Calu3 (cell line): ENCODE results near the gene OTOG. TPM values are rescaled to one million over a fixed set of nuclear protein-coding genes. Genes with fewer than 3 reads are reported as not detected.

Experiments
- BruUV-seq: library from RNA; stranded (reverse); fragments of 400-500 nt; replicated peaks from 2 replicates; lab custom pipeline; 2021; lab: Mats Ljungman, UMichigan
- CTCF ChIA-PET: fragments of 300-600 bp; sonication (Branson Sonifier 250); formaldehyde crosslinking; loops from one replicate; lab custom pipeline; 2022; ENCODE audit warnings: antibody characterized with exemption; lab: Charles Lee
- DNase-seq: peaks from one replicate; pipeline ENCODE4 v3.0.0; 2022
- H3K27ac Mint-ChIP-seq: one replicate; pipeline ENCODE4 v1.8.0; 2022; ENCODE audit warnings: mixed read lengths; ENCODE audit not compliant: unreplicated experiment
- H3K27me3 Mint-ChIP-seq: one replicate; pipeline ENCODE4 v1.8.0; 2022; ENCODE audit warnings: mixed read lengths; ENCODE audit not compliant: unreplicated experiment
- H3K36me3 Mint-ChIP-seq: one replicate; pipeline ENCODE4 v1.8.0; 2022; ENCODE audit warnings: mild to moderate bottlenecking, moderate library complexity, mixed read lengths; ENCODE audit not compliant: insufficient read depth, unreplicated experiment
- H3K4me1 Mint-ChIP-seq: one replicate; pipeline ENCODE4 v1.8.0; 2022; ENCODE audit warnings: mild to moderate bottlenecking, low read depth, mixed read lengths; ENCODE audit not compliant: unreplicated experiment
- H3K4me3 Mint-ChIP-seq: one replicate; pipeline ENCODE4 v1.8.0; 2022; ENCODE audit warnings: mild to moderate bottlenecking, low read depth, moderate library complexity, mixed read lengths; ENCODE audit not compliant: unreplicated experiment
- H3K9me3 Mint-ChIP-seq: one replicate; pipeline ENCODE4 v1.8.0; 2022; ENCODE audit warnings: low read depth, mixed read lengths; ENCODE audit not compliant: unreplicated experiment
- CTCF ChIP-seq: fragments of 200-600 bp; IDR thresholded peaks from one replicate; pipeline ENCODE4 v1.8.0; 2022; ENCODE audit warnings: antibody characterized with exemption; ENCODE audit not compliant: unreplicated experiment
- intact Hi-C: fragments of 100-400 bp; cut with micrococcal nuclease; formaldehyde crosslinking; loops from one replicate; pipeline ENCODE4 v1.10.0; 2022; ENCODE audit not compliant: unreplicated experiment
- total RNA-seq: library from RNA; stranded (reverse); gene quantifications from 2 replicates; pipeline ENCODE4 v1.2.3, GENCODE V29; 2022

Gene OTOG
- total RNA-seq, 1 experiment from 2014 or later, result not detected

GRCh38 chr11:17533341-17533740 is 13.7 kb upstream of the OTOG start:
- no peak for TF ChIP-seq CTCF
- CTCF ChIA-PET, result no interaction called here
- no peak for DNase-seq
- intact Hi-C loops, result no loop called here
- Mint-ChIP-seq H3K36me3 (no peaks in the 10 kb centered on the region), H3K9me3 (no peaks in the 10 kb centered on the region), H3K27ac (no peak overlapping the region), H3K27me3 (no peaks in the 10 kb centered on the region), H3K4me1 (peaks cover 12% of the 10 kb centered on the region), H3K4me3 (no peak overlapping the region)
- no TSS peak for BruUV-seq

DNA sequence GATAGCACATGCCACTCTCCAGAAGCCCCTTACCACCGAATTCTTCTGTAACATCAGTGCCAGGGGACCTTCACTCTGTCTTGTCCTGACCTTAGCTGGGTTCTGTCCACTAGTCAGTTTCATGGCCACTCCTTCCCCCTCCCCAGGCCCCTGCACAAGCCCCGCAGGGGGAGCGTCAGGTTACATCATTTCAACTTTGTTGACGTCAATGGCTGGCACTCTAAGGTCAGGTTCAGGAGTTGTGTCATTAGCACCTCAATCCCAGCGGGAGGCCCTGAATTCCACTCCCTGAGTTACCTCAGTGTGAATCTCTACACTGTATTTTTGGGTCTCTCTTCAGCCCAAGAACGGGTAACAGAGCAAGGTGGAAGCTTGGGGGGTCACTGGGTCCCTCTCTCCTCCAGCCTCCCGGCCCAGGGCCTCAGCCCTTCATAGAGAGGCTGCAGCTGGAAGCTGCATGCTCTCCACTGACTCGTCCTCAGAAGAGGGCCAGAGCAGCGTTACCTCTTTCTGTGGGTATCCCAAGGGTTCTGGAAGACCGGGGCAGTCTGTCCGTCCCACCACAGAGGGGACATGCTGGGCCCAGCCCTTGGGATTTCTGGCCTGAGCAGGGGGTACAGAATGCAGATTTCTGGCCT is 13.2 kb upstream of the OTOG start:
- DNase-seq, result no peak
- intact Hi-C loops, result no loop called here
- no TSS peak for BruUV-seq
- no peaks in the 10 kb centered on the region for H3K27me3 Mint-ChIP-seq
- CTCF ChIA-PET, result no interaction called here
- H3K27ac Mint-ChIP-seq, result no peak overlapping the region
- no peak overlapping the region for H3K4me3 Mint-ChIP-seq
- no peak for TF ChIP-seq CTCF
- no peaks in the 10 kb centered on the region for H3K36me3 Mint-ChIP-seq
- no peaks in the 10 kb centered on the region for H3K9me3 Mint-ChIP-seq
- peaks cover 12% of the 10 kb centered on the region for H3K4me1 Mint-ChIP-seq

GRCh38 chr11:17535488-17535887 is 11.6 kb upstream of the OTOG start:
- no peak for DNase-seq
- BruUV-seq, result no TSS peak
- intact Hi-C loops, result no loop called here
- CTCF ChIA-PET, result no interaction called here
- TF ChIP-seq CTCF, result no peak
- H3K4me3 Mint-ChIP-seq, result no peak overlapping the region
- H3K9me3 Mint-ChIP-seq, result no peaks in the 10 kb centered on the region
- H3K27ac Mint-ChIP-seq, result no peak overlapping the region
- no peaks in the 10 kb centered on the region for H3K36me3 Mint-ChIP-seq
- peaks cover 15% of the 10 kb centered on the region for H3K4me1 Mint-ChIP-seq
- H3K27me3 Mint-ChIP-seq, result no peaks in the 10 kb centered on the region

GRCh38 chr11:17537261-17537660 is 9.8 kb upstream of the OTOG start:
- no peaks in the 10 kb centered on the region for H3K27me3 Mint-ChIP-seq
- H3K4me3 Mint-ChIP-seq, result no peak overlapping the region
- no peak for TF ChIP-seq CTCF
- BruUV-seq, result no TSS peak
- intact Hi-C loops, result no loop called here
- H3K36me3 Mint-ChIP-seq, result peaks cover 3% of the 10 kb centered on the region
- CTCF ChIA-PET, result interaction anchor here (0.6 to 1.0 kb wide), 2 partner anchors 9 to 32 kb away, joined by 3 read pairs; no protein-coding TSS in a partner anchor
- H3K4me1 Mint-ChIP-seq, result peaks cover 30% of the 10 kb centered on the region
- no peak overlapping the region for H3K27ac Mint-ChIP-seq
- no peak for DNase-seq
- H3K9me3 Mint-ChIP-seq, result no peaks in the 10 kb centered on the region
